Measurements from ENCODE around the gene AHDC1.

AHDC1 gene

DNA sequence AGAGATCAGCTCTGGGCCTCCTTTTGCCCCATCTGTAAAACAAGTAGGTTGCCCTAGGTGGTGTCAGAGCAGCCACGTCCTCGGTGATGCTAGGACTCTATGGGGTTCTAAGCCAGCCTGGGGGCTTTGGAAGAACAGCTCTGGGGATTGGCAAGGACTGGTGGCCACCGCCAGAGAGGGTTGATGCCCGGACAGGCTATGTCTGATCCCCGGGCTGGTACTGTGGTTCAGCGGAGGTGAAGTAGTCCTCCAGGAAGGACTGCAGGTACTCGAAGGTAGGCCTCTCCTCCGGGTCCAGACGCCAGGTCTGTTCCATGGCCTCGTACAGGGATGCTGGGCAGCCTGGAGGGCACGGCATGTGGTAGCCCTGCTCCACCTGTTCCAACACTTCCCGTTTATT is 8.8 kb upstream of the AHDC1 start:
- no peak for DNase-seq

- no peak for DNase-seq
These were observed 7.5 kb upstream of the AHDC1 start for GRCh38 chr1:27611450-27611849.

DNA sequence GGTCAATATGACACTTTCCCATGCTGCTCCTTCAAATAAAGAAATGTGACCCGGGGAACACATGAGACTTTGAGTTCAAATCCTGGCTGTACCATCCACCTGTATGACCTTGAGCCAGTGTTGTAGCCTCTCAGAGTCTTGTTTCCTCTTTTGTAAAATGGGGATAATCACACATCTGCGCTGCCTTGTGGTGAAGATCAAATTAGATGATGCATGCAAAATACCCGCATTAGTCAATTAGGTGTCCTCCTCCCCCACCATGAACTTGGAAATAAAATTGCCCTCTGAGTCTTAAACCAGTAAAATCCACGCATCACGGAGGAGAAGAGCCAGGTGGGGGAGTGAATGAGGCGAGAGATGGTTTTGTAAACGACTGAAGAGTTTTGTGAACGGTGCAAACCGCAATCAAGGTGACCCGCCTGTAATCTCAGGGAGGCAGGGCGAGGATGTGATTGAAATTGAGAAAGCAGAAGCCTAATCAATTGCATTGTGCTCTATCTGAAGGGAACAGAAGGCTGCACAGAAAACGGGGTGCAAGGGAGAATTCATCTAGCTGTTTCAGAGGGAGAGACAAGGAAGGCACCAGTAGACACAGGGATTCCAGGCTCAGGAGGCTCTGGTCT is 5.8 kb upstream of the AHDC1 start:
- no peak for DNase-seq

- DNase-seq = no peak
These were observed 5.2 kb upstream of the AHDC1 start for GRCh38 chr1:27609210-27609555.

DNA sequence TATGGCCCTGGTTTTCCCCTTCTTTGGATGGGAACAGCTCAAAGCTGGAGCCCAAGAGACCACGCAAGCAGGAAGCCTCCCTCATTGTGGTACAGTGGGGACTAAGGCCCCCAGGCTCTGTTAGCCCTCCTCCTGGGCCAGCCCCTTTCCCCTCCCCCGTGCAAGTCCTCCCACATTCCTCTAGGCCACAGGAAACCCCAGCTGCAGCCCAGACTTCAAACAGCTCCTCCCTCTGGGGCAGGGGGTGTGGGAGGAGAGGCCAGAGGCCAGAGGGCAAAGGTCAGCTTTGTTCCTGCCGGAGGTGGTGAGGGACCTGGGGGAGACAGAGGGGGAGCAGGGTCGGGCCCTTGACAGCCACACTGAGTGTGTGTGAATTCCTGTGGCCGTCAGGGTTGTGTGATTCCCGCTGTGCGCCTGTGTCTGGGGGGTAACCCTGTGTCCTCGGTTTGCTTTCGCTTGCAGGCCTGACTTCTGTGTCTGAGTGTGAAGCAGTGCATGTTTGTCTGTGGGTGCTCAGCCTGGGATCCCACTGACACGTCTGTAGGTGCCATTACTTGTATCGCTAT is 3.4 kb upstream of the AHDC1 start:
- DNase-seq = no peak

DNA sequence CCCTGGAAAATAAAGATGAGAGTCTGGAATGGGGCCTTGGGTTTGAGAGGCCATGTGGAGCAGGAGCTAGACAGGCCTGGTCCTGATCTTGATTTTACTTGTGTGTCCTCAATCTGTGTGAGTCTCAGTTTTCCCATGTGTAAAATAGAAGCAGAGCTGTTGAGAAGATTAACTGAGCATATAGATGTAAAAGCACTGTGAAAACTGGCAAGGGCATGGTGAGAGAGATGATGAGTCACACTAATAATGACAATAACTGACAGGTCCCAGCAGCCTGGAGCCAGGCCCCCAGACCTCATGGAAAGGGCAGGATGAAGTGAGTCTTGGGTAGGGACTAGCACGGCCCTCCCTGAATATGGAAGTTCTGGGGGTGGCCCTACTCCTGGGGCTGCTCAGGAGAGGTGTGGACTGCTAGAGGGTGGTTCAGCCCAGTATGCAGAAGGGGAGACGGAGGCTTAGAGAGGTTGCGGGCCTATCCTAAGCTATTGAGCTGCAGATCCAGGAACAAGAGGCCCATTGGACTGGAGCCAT is 2.8 kb upstream of the AHDC1 start:
- DNase-seq = peak; percentile 65

- peak; percentile 61 for DNase-seq
These were observed 2.1 kb upstream of the AHDC1 start for GRCh38 chr1:27605796-27606707.

GRCh38 chr1:27605300-27605766 is 1.4 kb upstream of the AHDC1 start:
- no peak for DNase-seq

DNA sequence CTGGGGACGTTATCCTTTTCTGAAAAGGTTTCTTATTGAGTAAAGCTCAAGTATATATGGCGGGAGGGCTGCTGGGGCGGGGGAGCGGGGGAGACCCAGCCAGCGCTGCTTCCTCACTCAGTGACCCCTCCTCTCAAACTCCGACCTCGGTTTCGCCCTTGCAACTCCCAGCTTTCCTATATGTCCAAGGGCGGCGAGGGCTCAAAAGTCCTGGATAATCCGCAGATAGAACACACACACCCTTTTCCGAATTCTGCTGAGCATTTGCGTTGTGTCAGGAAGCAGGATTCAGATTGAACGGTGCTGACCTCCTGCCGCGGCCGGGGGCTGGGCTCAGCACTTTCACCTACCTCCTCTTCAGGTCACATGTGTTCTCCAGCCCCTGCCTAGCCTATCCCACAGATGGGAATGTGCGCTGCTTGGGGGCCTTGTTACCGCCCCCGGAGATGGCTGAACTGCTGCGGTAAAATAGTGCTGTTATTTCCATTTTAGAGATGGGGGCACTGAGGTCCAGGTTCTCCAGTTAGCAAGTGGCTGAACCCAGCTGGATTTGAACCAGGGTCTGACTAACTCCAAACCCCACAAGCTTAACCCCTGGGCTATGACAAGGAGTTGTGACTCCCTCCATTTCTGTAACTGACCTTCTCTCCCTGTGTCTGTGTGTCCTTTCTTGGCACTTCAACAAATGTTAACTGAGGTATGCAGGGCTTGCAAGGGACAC is 795 bp upstream of the AHDC1 start:
- DNase-seq = no peak

DNA sequence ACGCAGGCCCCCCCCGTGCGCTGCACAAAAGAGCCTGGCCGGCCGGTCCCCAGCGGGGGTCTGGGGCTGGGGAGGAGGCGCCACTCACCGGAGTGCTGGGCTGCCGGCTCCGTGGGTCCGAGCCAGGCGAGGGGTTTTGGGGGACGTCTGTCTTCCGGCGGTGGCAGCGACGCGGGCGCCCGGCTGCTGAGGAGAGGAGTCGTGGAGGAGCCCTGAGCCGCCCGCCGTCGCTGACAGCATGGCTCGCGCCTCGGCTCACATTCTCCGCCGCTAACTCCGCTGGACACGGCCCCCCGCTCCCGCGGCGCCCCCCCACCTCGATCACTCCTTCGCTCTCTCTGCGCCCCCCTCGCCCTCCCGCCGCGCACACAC is 649 bp downstream of the AHDC1 start:
- no peak for DNase-seq

- DNase-seq = peak; percentile 42
These were observed 1.3 kb downstream of the AHDC1 start for GRCh38 chr1:27602462-27603308.

DNA sequence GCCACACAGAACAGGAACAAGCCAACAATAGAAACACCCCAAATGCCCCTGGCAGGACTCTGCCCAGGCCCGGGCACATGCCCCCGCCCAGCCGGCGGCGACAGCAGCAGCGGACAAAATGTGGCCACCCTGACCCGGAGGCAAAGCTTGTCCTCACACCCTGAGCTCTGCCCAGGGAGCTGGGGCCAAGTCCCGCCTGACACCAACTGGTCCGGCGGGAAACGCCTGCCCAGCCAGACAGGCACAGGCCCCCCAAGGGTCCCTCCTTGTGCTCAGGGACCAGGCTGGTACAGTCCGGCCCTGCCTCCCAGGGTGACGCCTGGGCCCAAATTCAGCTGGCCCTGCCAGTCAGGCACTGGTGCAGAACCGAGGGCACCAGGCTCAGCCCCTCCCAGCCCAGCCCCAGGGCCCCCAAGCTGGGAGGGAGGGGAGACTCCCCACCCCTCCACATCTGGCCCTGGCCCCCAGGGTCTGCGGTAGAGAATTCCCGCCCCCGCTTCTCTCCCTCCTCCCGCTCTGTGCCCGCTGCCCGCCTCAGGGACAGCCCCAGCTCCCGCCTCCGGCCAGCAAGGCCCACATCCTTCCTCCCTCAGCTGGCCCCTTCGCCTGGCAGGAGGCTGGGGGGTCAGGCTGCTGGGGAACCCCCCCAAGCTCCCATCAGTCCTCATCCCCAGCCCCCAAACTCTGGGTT is 2.0 kb downstream of the AHDC1 start:
- DNase-seq = no peak

DNA sequence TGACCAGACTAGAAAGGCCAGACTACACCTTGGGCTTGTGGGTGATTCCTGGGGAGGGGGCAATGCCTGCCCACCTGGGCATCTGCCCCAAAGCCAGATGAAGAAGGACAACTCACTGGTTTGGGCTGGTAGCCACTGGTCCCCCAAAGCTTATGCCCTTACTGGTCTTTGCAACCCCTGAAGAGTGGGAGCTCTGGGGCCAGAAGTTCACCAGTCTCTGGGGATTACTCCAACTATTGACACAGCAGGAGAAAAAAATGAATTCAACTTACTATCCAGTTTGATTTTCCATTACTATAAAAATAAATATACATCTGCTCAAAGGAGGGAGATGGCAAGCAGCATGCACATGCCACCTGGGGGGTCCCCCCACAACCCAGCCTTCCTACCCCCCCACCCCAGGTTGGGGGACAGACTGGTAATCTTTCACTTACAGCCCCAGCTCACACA is 2.6 kb downstream of the AHDC1 start:
- no peak for DNase-seq

DNA sequence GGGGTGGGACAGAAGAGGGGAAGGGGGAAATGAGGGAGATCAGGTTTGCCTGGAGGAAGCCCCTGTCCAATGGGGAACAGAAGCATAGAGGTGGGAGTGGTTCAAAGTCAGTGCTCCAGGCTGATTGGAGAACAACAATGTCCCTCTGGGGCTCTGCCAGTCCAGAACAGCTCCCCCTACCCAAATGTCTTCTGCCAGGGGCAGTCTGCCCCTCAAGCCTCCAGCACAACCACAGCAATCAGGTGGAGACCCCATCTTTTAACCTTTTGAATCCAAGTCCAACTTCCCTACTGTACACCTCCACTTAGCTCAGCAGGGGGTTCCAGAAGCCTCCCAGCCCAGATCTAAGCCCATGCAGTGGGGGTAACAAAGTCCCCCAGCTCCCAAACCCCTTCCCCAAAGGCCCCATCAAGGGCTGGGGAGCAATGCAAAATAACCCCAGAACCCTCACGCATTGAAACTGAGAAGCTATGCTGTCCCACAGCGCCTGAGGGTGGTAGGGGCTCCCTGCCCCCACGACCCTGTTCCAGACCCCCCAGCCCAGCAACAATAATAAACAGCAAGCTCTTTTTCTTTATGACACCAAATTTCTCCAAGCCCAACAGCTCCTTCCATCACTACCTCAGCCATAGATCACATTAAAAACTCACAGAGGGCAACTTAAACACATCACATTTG is 3.3 kb downstream of the AHDC1 start:
- peak; percentile 41 for DNase-seq

DNA sequence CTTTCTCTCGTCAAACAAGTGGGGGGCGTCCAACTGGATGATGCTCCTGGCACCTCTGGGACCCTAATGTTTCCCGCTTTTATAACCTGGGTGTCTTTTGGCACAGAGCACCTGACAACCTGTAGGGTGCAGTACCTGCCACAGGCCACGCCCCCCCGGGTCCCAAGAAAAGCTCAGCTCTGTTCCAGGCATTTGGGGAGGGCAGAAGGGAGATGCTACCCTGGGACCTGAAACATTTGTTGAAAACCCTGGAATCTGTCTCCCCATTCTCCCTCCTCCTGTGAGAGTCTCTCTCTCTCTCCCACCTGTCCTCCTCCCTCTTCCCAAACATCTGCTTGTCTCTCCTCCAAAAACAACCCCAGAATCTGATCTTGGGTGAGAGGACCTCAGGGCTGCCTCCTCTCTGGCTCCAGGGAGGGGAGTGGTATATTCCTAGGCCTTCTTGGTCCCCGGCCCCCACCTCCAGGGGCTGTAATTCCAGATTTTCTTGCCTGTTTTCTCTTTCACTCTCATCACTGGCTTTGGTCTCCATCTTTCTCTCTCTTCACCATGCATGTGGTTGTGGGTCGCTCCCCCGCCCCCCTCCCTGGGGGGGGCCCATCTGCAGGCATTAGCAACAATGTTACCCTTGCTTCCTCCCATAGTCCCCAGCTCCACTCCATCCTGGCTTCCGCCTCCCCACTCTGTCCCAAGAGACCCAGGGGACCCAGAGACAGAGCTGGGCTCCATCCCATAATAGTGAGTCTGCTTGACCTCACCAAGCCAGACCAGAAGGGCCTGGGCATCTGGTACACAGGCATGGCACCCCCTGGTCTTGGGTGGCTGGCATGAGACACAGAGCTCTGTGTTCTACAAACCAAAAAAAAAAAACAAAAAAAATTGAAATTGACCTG is 4.1 kb downstream of the AHDC1 start:
- no peak for DNase-seq

DNA sequence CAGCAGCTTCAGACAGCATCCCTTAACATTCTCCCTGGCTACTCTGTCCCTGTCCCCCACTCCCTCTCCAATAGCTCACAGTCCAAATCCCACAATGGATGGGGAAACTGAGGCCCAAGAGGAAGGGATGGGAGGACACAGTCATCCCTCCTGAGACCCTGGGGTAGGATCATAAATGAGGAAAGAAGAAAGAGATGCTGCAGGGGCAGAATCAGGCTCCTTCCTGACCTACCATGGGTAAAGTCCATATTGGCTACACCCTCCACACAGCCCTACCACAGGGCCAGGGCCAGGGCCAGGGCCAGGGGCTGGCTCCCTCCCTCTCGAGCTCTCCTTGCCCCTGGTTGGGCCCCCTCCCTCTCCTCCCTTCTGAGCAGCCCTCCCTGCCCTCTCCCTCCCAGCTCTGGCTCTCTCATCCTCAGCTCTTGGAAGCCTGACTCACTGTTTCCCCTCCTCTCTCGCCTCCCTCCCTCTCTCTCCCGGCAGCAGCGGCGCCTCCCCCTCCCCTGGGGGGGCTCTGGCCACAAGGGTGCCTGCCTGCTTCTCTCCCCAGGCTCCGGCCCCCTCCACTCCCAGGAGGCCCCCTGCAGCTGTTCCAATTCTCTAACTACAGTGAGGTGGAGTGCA is 4.9 kb downstream of the AHDC1 start:
- peak; percentile 87 for DNase-seq

DNA sequence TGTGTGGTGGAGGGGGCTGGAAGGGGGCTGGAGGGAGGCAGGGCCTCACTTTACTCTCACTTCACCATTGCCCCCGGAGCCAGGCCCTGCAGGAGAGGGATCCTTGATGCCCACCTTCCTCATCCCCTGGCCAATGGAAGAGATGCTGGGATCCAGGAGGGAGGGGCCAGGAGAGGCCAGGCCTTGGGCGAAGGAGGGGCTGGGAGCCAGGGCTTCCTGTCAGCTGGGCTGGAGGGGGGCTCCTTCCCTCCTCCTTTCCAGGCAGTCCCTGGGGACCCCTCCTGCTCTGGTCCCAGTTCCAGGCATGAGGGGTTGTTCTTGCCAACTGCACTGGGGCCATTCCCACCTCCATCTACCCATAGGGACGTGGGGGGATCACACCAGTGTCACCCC is 5.7 kb downstream of the AHDC1 start:
- peak; percentile 64 for DNase-seq

GRCh38 chr1:27597516-27598294 is 6.2 kb downstream of the AHDC1 start:
- DNase-seq = no peak
